UCSD-AML1 (cell line): ENCODE data around the gene MBTPS1.

Source experiments
- DNase-seq: peaks from one replicate; lab custom pipeline; 2025; ENCODE audit not compliant: unreplicated experiment; lab: John Stamatoyannopoulos, UW

Gene MBTPS1

GRCh38 chr16:84116720-84117493 lies at the start of gene MBTPS1:
TSS of gene MBTPS1 (minus strand) at chr16:84116942. CDS start at chr16:84101783, 15,159 bp downstream.
- peak; percentile 99 for DNase-seq

GRCh38 chr16:84165746-84166145 lies 49.0 kb upstream of the MBTPS1 start:
- DNase-seq: no peak

- no peak for DNase-seq
These were observed 45.1 kb upstream of the MBTPS1 start for GRCh38 chr16:84161801-84162200.

- no peak for DNase-seq
These were observed 44.3 kb upstream of the MBTPS1 start for GRCh38 chr16:84161037-84161436.

- no peak for DNase-seq
These were observed 43.1 kb upstream of the MBTPS1 start for GRCh38 chr16:84159800-84160199.

GRCh38 chr16:84159007-84159406 lies 42.3 kb upstream of the MBTPS1 start:
- no peak for DNase-seq

GRCh38 chr16:84156342-84156784 lies 39.6 kb upstream of the MBTPS1 start:
- no peak for DNase-seq

GRCh38 chr16:84155771-84156170 lies 39.0 kb upstream of the MBTPS1 start:
- no peak for DNase-seq

- no peak for DNase-seq
These were observed 38.5 kb upstream of the MBTPS1 start for GRCh38 chr16:84155226-84155625.

GRCh38 chr16:84153660-84154214 lies 37.0 kb upstream of the MBTPS1 start:
- DNase-seq: no peak

GRCh38 chr16:84150926-84151325 lies 34.2 kb upstream of the MBTPS1 start:
- no peak for DNase-seq

GRCh38 chr16:84144859-84145639 lies 28.3 kb upstream of the MBTPS1 start, which contains the start of the genes DNAAF1 and HSDL1:
TSS of gene DNAAF1 (plus strand) at chr16:84145308. CDS start at chr16:84145441, 133 bp downstream.
TSS of gene HSDL1 (minus strand) at chr16:84145177. CDS start at chr16:84131321, 13,856 bp downstream.
- peak; percentile 93 for DNase-seq

- DNase-seq: peak; percentile 36
These were observed 27.6 kb upstream of the MBTPS1 start for GRCh38 chr16:84144209-84144858.

- no peak for DNase-seq
These were observed 27.1 kb upstream of the MBTPS1 start for GRCh38 chr16:84143784-84144199.

GRCh38 chr16:84143081-84143480 lies 26.3 kb upstream of the MBTPS1 start:
- no peak for DNase-seq

- no peak for DNase-seq
These were observed 24.5 kb upstream of the MBTPS1 start for GRCh38 chr16:84141143-84141670.

GRCh38 chr16:84139628-84140258 lies 23.0 kb upstream of the MBTPS1 start:
- no peak for DNase-seq

GRCh38 chr16:84138824-84139627 lies 22.3 kb upstream of the MBTPS1 start:
- DNase-seq: no peak

- DNase-seq: no peak
These were observed 21.7 kb upstream of the MBTPS1 start for GRCh38 chr16:84138500-84138823.
